ENCODE results near the gene SLC8A1.

SLC8A1 gene

DNA sequence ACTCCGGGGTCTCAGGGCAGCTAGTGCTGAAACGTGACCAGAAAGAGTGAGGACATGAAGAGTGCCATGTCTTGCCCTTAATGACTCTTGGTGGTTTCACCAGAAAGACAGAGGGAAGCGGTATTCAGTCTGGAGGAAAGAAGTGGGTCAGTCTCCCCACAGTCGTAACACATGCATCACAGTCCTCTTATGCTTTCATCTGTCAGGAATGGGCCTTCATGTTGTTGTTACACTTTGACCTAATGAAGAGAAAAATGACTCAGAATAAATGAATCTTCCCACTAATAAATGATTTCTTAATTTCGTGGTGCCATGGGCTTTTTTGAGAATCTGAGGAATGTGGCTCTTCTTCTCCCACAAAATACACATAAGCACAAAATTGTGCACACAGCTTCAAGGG, 103.2 kb downstream of the SLC8A1 start:
- no peak for DNase-seq

DNA sequence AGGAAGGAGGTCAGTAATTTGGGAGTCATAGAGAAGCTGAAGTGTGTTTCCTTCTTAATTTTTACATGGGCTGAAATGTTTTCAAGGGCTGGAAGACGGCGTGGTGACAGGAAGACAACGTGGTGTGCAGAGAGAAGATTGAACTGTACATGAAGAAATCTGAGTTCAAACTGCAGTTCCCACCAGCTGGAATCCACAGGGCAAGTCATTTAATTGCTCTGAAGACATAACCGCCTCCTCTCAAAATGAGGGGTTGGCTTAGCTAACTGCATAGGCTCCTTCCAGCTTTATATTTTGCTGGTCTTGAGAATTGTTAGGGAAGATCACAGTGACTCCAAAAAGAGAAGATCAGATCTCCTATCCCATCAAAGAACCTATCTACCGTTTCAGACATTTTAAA, 103.9 kb downstream of the SLC8A1 start:
- no peak for DNase-seq

DNA sequence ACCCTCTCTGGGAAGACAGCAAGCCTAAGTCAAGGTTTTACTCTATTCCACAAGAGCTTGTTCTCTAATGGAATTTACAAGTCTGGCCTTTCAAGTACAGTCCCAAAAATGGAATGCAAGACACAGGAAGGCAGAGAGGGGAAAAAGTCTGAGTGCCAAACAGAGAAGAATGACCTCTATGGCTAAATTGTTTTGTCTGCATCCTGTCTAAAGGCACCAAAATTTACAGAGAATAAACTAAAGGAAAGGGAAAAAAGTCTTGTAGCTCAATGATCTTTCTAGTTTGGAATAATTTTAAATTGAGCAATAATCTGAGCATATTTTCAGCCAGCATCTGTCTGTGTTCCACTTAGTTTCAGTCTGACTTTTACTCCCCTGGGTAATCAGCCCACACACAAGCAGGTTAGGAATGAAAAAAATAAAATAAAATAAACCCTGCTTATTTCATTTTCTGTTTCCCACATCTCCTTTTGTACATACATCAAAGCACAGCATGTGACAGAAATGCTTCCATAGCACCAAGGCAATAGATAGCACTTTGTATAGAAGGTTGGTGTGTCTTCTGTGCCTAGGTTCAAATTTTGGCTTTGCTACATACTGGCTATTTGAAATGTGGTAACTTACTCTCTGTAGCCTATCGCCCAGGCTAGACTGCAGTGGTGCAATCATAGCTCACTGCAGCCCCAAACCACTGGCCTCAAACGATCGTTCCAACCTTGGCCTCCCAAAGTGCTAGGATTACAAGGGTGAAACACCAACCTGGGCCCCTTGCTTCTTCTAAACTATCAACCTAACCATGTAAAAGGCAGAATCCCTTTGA, 105.1 kb downstream of the SLC8A1 start:
- DNase-seq: no peak

DNA sequence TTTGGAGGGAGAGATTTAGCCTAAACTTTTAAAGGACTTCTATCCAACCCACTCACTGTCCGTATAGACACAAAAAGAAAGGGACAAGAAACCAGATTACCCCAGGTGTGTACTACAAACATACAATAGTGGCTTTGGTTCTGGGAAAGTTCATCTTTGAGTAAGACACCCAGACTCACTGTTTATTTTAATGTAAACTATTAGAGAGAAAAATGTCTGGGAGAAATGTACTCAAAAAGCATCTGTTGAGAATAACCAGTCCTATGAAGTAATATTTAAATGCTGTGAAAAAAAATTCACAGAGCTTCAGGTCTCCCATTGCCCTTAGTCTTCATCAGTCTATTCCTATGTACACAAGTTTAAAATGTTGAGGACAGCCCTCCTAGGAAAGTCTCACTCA, 107.5 kb downstream of the SLC8A1 start:
- no peak for DNase-seq

DNA sequence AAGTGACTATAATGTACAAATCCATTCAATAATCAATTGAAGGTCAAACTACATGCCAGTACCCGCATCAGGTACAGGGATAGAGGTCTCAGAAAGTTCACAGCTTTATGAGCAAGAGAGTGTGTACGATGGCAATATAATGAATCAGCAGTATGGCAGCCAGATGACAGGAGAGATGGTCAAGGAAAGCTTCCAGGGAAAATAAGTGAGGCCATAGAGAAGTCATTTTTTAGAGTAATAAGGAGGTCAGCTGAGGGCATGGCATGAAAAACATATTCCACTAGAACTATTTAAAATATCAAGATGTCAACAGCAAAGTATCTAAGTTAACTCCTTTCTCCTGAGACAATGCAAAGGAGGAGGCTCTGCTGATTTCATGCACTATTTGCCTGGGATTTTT, 108.0 kb downstream of the SLC8A1 start:
- no peak for DNase-seq

DNA sequence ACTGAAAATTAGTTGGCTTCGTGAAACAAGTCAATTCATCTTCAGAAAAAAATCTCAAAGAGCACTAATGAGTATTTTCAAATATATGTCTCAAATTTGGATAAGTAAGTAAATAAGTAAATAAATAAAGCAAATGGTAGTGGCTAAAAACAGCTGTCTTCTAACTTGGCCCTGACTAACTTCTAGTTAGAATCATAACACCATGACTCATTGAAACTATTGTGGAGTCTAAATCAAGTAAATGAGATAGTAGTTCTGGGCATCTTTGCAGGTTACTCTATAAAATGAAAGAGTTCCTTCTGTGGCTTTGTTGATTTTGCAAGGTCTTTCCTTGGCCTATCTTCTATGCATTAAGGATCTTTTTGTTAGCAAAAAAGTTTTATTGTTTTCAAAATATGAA, 110.7 kb downstream of the SLC8A1 start:
- no peak for DNase-seq

DNA sequence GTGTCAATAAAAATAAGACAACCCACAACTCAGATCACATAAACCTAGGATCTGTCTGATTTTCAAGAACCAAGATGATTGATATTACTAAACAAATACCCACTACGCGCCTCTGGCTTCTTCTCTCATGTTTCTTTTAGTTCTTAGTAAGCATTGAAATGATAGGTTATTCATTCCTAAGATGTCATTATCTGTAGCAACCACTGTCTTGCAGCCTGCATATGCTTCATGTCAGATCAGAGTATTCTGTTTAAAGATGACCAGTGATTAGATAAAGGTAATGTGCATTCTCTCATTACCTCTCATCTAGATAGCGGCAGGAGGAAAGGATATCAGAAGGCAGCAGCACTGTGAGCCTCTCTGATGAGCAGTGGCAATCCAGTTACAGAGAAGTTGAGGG, 112.9 kb downstream of the SLC8A1 start:
- DNase-seq: no peak

DNA sequence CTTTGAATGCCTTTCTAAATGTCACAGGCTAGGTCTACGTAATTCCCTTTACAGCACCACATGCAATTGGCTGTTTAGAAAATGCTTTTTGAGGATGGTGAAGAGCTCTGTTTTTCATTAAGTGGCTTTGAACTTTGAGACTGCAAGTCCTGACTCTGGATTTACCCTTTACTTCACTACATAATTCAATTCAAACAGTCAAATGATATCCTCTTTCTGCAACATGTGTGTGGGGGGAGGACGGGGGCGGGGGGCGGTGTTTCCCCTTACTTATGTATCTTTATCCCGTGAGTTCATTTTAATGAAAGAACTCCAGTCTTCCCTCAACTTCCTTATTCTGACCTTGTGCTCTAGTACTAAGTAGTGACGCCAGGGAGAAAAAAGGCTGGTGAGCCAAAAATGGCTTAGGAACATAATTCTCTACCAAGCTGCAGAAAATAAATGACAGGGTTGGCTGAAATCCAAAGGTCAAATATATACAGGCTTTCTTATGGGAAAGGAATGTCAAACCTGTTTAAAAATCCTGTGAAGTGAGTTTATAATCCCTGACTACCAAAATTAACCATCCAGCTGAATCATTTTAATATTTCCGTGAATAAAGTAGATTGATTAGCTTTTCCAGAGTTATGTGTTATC, 119.6 kb downstream of the SLC8A1 start:
- no peak for DNase-seq

DNA sequence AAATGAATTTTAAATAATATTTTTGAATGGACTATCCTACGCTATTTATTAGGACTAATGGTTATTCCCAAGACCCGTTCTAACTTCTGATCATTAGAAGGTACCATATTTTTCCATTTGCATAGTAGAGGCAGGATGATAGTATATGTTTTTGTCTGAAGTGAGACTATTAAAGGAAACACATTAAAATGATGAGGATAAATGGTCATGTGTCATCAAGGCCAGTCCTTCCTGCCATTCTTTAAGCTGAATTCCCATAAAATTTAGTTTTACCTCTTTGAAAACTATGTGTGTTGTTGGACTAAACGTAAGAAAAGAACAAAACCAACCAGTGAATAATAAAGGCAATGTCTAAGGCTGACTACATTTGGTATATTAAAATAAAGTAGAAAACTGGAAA, 121.8 kb downstream of the SLC8A1 start:
- no peak for DNase-seq

DNA sequence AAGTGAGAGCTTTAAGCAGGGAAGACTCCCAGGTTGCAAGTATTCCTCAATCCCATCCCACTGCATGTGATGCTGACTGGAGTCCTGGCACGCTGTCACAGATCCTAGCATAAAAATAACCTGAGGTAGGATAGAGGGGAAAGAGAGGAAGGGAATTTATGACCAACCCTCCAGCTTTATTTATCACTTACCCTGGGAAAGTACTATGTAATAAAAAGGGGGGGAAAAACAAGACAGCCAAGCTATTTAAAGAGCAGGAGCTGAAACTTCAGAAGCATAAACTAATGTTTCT, 122.2 kb downstream of the SLC8A1 start:
- no peak for DNase-seq

DNA sequence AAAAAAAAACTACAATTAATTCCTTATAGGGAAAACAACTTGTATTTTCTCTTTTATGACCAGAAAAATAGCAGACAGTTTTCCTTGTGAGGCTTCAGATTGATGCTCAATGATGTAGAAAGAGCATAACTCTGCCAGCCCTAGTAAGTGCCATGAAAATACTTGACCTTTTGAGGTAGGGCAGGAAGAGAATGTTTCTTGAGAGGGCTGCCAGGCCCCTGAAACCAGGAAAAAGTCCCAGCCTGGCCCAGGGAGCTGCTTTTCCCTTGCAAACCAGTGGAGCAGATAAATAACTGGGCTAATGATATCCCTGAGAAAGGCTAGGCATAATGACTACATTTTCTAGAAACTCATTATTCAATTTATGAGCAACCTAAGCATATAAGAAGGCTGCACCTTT, 126.8 kb downstream of the SLC8A1 start:
- no peak for DNase-seq

DNA sequence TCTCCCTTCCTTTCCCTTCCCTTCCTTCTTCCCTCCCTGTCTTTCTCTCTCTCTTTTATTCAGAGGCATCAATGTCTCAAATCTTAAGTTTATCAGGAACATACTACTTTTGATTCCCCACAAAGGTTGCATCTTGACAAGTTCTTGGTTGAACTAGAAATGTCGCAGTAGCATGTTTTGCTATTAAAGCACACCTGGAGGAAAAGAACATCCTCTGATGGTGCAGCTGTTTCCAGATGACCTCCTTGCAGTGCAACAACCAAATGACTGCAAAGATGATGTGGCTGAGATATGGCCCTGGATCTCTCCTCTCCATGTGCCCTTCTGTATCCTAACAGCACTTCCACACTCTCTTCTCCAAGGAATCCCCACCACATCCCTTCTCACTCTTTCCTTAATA, 127.2 kb downstream of the SLC8A1 start:
- no peak for DNase-seq

DNA sequence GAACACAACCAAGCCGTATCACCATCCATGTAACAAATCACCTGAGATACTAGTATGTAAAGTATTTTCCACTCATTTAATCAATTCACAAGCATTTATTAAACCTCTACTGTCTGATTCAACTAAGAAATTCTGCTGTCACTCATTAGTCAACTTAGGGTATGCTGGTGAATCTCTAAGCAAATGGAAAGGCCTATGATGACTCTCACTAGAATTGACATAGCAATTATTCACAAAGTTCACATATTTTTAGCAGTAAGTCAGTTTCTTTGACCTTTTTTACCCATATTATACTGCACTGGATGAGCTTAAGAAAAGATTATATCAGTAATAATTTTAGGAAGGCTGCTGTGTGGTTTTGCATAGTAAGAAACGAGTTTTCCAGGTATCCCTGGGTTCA, 130.1 kb downstream of the SLC8A1 start:
- DNase-seq: no peak

DNA sequence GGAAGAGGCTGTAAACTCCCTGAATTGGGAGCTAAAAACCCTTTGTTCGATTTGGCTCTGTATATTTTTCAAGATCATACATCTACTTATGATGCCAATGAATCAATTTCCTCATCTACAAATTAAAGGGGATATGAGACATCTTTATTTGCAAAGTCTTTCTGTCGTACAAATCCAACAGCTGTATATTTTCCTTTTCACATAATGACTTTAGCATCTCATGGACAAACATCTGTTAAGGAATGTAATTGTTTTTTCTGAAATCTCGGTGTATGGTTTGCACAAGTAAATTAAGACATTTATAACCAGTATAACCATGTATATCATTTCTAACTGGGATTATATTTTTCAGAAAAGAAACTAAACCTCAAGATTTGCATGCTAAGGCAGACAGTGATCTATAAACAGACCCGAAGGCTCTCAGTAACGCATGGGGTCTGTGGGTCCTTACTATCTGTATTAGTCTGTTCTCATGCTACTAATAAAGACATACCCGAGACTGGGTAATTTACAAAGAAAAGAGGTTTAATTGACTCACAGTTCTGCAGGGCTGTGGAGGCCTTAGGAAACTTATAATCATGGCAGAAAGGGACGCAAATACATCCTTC, 130.8 kb downstream of the SLC8A1 start:
- no peak for DNase-seq

DNA sequence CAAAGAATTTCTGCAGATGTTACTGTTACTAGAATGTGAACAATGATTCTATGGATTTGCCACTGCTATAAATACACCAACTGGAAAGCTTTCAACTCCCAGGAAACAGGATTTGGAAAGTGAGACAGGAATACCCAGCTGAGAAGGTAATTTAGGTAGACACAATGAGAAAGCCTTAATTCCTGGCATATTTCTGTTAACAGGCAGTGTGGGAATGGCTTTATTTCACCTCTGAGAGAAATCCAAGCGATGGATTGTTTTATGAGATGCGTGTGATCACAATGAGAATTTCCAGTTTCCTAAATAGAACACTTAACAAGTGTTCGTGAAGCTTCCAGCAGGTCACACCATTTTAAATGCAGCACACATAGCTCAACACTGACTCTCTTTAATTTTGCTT, 133.0 kb downstream of the SLC8A1 start:
- DNase-seq: no peak

DNA sequence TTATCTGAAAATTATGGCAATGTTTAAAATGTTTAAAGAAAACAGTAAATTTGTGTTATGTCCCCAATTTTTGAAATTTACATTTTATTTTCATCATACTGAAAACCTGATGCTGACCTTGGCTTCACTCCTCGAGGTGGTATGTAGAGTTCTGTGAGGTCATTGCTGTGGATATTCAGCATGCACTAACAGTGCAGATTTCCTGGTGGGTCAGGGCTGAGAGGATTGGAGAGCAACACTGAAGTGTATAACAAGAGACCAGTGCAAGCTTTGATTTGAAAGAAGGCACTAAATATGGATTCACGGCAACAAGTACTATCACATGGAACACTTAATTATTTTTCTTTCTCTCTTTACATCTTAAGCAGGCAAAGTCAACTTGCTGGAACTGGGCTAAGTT, 134.1 kb downstream of the SLC8A1 start:
- DNase-seq: no peak

DNA sequence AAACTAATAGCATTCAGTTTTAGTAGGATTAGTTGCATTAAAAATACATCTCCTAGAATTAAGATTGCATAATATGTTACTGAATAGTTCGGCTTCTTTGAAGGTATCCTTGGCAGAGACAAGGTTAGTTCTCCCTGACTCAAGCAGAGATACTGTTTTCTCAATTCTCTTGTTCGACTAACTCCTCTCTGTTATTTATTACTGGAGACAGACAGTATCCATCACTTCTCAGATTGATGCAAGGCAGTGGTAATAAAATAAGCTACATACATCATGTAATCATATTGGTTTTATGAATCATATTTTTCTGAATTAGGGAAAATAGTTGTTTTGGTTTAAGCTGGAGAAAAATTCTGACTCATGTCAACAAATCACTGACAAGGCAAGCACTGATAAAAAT, 134.8 kb downstream of the SLC8A1 start:
- no peak for DNase-seq

DNA sequence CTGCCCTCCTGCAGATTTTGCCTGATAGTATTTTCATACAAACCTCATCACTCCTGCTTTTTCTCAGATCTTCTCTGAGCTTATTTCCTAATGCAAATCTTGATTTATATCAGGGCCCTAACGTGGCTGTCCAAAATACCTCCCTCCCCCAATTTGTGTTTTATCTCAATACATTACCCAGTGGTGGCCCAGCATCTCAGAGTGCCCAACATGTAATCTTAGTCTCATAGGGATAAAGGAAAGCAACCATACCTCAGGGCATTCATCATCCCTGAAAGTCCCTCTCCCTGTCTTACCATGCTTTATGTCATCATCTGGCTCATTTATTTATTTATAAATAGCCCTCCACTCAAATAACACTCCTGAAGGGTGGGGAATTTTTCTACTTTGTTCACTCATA, 135.3 kb downstream of the SLC8A1 start:
- DNase-seq: no peak

DNA sequence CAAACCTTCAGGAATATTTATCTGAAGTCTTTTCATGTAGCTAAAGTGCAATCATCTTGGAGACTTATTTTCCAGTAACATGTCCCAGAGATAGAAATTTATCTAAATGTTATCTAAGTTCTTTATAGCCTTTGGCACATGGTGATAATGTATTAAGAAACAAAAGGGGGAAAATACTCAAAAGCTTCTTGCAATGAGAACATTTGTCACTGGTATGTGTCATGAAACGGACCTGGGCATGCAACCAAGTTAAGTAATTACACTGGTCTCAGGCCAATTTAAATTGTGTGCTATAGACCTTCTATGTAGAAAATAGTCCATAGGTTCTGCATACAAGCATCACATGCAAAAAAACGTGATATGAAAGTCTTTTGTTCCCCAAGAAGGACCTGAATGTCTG, 136.2 kb downstream of the SLC8A1 start:
- DNase-seq: no peak

DNA sequence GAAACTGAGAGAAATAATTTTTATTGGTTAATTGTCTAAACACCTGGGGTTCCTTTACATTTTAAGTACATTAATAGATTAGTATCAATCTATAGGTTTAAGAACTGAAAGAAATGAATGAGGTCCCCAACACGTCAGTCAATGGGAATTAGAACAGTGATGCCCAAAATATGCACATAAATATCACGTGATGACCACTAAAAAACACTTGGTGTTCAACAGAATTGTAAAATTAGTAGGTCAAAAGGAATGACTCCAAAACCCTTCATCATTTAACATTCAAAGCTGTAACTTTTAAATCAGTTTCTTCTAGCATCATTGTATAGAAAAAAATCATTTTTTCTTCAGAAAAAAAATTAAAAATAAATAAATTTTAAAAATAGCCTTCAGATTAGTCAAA, 140.9 kb downstream of the SLC8A1 start:
- DNase-seq: no peak

DNA sequence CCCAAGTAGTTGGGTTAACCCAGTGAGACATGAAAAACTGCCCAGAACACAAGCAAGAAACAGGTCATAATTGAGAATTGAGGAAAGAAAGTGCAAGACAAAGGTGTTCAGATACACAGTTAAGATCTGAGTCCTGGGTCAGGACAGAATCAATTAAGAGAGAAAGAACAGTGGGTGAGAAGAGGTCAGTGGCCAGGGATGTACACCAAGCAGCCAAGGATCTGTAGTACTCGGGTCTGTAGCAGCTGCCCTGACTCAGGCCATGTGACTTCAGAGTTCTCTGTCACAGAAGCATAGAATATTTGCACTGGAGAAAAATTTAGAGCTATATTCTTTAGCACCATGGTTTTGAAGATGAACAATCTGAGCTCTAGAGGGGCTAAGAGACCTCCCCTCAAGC, 141.6 kb downstream of the SLC8A1 start:
- no peak for DNase-seq

DNA sequence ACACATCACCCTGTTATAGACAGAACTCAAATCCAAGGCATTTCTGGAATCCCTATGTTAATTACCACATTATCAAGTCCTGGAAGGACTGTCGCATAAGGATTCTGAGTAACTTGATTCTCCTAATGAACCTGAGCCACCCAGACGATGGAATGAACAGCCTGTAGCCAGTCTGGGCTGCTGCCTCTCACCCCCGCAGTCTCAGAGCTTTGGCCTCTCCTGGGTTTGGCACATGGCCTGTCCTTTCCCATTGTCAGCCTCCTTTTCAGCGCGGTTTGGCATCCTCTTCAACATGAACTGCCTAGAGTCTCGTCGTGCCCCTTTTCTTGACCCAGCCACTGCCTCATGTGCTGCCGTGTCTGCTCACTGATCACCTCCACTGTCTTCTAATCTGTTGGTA, 147.6 kb downstream of the SLC8A1 start:
- DNase-seq: no peak

DNA sequence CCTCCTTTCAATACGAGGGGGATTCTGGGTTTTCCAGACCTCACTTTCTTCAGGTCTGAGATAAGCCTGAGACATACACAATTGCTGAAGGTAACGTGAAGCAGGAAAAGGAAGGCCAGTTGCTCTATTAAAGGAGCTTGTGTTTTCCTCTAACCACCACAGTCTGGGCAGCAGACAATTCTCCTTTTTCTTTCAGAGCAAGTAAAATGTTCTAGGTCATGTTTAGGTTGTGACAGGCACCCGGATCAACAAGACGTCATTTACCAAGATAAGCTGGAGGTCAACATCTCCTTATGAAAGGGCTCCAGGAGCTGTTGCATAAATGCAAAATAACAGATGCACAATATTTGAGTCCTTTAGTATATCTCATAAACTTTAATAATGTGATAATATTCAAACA, 148.1 kb downstream of the SLC8A1 start:
- DNase-seq: no peak

DNA sequence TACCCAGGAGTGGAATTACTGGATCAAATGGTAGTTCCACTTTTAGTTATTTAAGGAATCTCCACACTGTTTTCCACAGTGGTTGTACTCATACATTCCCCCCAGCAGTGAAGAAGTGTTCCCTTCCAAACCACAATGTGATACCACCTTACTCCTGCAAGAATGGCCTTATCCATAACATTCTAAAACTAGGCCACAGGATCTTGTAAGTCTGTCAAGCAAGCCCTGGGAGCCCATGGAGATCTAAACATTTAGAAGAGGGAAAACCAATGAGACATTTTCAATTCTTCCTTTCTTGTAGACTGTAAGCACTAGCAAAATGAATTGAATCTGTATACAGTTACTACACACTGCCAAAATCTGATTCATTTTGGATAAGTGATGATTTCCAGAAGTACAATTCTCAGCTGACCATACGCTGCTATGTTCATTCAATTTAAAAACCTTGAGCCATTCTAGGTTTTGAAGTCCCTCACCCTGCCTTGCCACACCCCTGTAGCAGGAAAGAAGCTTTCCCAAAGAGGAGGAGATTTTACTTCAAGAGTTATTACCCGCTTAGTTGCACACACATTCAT, 149.1 kb downstream of the SLC8A1 start:
- no peak for DNase-seq
